ENCODE data around the gene CD300LG.
"Not testable (repeated sequence)": the region's sequence is repeated elsewhere in the genome, so short reads cannot be mapped to it uniquely, and the experiment has no call there.

Gene CD300LG

GRCh38 chr17:43841282-43841681 lies 5.7 kb upstream of the CD300LG start:
- no peak for DNase-seq
- Histone ChIP-seq H3K27me3 (replicated peaks) (no peaks in the 10 kb centered on the region), H3K36me3 (replicated peaks) (no peaks in the 10 kb centered on the region), H3K4me3 (ENCODE audit: low read depth, low read length) (no peak overlapping the region), H3K27ac (no peak overlapping the region)
- TF ChIP-seq CTCF (IDR thresholded peaks at IDR 0.05; ENCODE audit: low read depth, low read length, missing control alignments) = no peak
- in situ Hi-C loops (cut with HindIII; ENCODE audit: low pct_ligation_motif_present, low sequenced_read_pairs) = no loop called here

- in situ Hi-C loops (cut with HindIII; ENCODE audit: low pct_ligation_motif_present, low sequenced_read_pairs); H3K4me3 ChIP-seq (ENCODE audit: low read depth, low read length); DNase-seq; H3K36me3 ChIP-seq (replicated peaks); H3K27ac ChIP-seq; H3K27me3 ChIP-seq (replicated peaks): not testable (repeated sequence)
These were observed 4.6 kb upstream of the CD300LG start for GRCh38 chr17:43842091-43842974.

- no peaks in the 10 kb centered on the region for H3K36me3 ChIP-seq (replicated peaks)
- H3K27me3 ChIP-seq (replicated peaks) = no peaks in the 10 kb centered on the region
- in situ Hi-C loops (cut with HindIII; ENCODE audit: low pct_ligation_motif_present, low sequenced_read_pairs) = no loop called here
- no peak for TF ChIP-seq CTCF (IDR thresholded peaks at IDR 0.05; ENCODE audit: low read depth, low read length, missing control alignments)
- no peak for DNase-seq
- H3K27ac ChIP-seq = no peak overlapping the region
- H3K4me3 ChIP-seq (ENCODE audit: low read depth, low read length) = no peak overlapping the region
These were observed 4.0 kb upstream of the CD300LG start for GRCh38 chr17:43842975-43843325.

GRCh38 chr17:43844241-43844640 lies 2.7 kb upstream of the CD300LG start:
- H3K36me3 ChIP-seq (replicated peaks) = no peaks in the 10 kb centered on the region
- in situ Hi-C loops (cut with HindIII; ENCODE audit: low pct_ligation_motif_present, low sequenced_read_pairs) = no loop called here
- no peaks in the 10 kb centered on the region for H3K27me3 ChIP-seq (replicated peaks)
- no peak for TF ChIP-seq CTCF (IDR thresholded peaks at IDR 0.05; ENCODE audit: low read depth, low read length, missing control alignments)
- no peak overlapping the region for H3K27ac ChIP-seq
- no peak overlapping the region for H3K4me3 ChIP-seq (ENCODE audit: low read depth, low read length)
- DNase-seq = no peak

- no peaks in the 10 kb centered on the region for H3K36me3 ChIP-seq (replicated peaks)
- in situ Hi-C loops (cut with HindIII; ENCODE audit: low pct_ligation_motif_present, low sequenced_read_pairs) = no loop called here
- no peak overlapping the region for H3K27ac ChIP-seq
- no peak for TF ChIP-seq CTCF (IDR thresholded peaks at IDR 0.05; ENCODE audit: low read depth, low read length, missing control alignments)
- no peaks in the 10 kb centered on the region for H3K27me3 ChIP-seq (replicated peaks)
- no peak overlapping the region for H3K4me3 ChIP-seq (ENCODE audit: low read depth, low read length)
- no peak for DNase-seq
These were observed 1.2 kb upstream of the CD300LG start for GRCh38 chr17:43845766-43846165.

GRCh38 chr17:43846221-43846712 lies 709 bp upstream of the CD300LG start:
- peak; percentile 63 for DNase-seq
- in situ Hi-C loops (cut with HindIII; ENCODE audit: low pct_ligation_motif_present, low sequenced_read_pairs) = no loop called here

More at GRCh38 chr17:43846221-43846712, 709 bp upstream of the CD300LG start:
- Histone ChIP-seq H3K27me3 (replicated peaks) (no peaks in the 10 kb centered on the region), H3K36me3 (replicated peaks) (no peaks in the 10 kb centered on the region), H3K4me3 (ENCODE audit: low read depth, low read length) (no peak overlapping the region), H3K27ac (no peak overlapping the region)
- TF ChIP-seq CTCF (IDR thresholded peaks at IDR 0.05; ENCODE audit: low read depth, low read length, missing control alignments) = peak; percentile 99
